K562 (cell line): ENCODE data around the gene ETS1.

Experiments
- ATF7 ChIP-seq: fragments of 450-650 bp; IDR thresholded peaks from 2 replicates; pipeline ENCODE4 v1.7.1; 2014; ENCODE audit warnings: mild to moderate bottlenecking, moderate library complexity
- BRF1 ChIP-seq: IDR thresholded peaks from 3 replicates; pipeline ENCODE4 v1.6.1; 2011; ENCODE audit warnings: borderline replicate concordance, mild to moderate bottlenecking; ENCODE audit not compliant: insufficient read length; ENCODE audit errors: extremely low read depth
- GTF2F1 ChIP-seq: IDR thresholded peaks from 2 replicates; pipeline ENCODE4 v1.6.1; 2011; ENCODE audit warnings: low read depth, low read length, improper control_type of control experiment
- HDGF ChIP-seq: fragments of 450-650 bp; IDR thresholded peaks from 2 replicates; pipeline ENCODE4 v1.6.1; 2016
- NFRKB ChIP-seq: fragments of 450-650 bp; IDR thresholded peaks from 2 replicates; pipeline ENCODE4 v1.6.1; 2016; ENCODE audit warnings: low read depth
- SREBF2 ChIP-seq: sonication (generic); formaldehyde crosslinking; IDR thresholded peaks from 2 replicates; pipeline ENCODE4 v1.4.0; 2020; ENCODE audit warnings: mild to moderate bottlenecking, missing genetic modification reagents

- TF ChIP-seq NFRKB (no peak), BRF1 (no peak), SREBF2 (CRISPR knock-in tag) (no peak), GTF2F1 (no peak), HDGF (no peak), ATF7 (no peak)
These were observed 87.6 kb downstream of the ETS1 start for GRCh38 chr11:128499613-128500253.
